HuH-7.5 (cell line): Measurements from ENCODE around the gene NPHP3.
"Not testable (repeated sequence)": the region's sequence is repeated elsewhere in the genome, so short reads cannot be mapped to it uniquely, and the experiment has no call there.

Experiments
- DNase-seq: peaks from one replicate; pipeline ENCODE4 v3.0.0; 2011; ENCODE audit warnings: low spot score

Gene NPHP3

GRCh38 chr3:132722165-132723023, at the start of gene NPHP3:
NPHP3 (minus strand) TSS chr3:132722409; CDS start chr3:132722355, 54 bp downstream.
- peak; percentile 88 for DNase-seq

- no peak for DNase-seq
Observed at GRCh38 chr3:132758740-132759139, 36.5 kb upstream of the NPHP3 start.

- no peak for DNase-seq
Observed at GRCh38 chr3:132756108-132756650, 34.0 kb upstream of the NPHP3 start.

- no peak for DNase-seq
Observed at GRCh38 chr3:132753946-132754345, 31.7 kb upstream of the NPHP3 start.

GRCh38 chr3:132749786-132750185, 27.6 kb upstream of the NPHP3 start:
- DNase-seq = no peak

GRCh38 chr3:132746720-132747119, 24.5 kb upstream of the NPHP3 start:
- not testable (repeated sequence) for DNase-seq

- DNase-seq = no peak
Observed at GRCh38 chr3:132738314-132738713, 16.1 kb upstream of the NPHP3 start.

GRCh38 chr3:132735589-132735988, 13.4 kb upstream of the NPHP3 start:
- no peak for DNase-seq

GRCh38 chr3:132730891-132731580, 8.8 kb upstream of the NPHP3 start:
- DNase-seq = no peak

- DNase-seq = peak; percentile 19
Observed at GRCh38 chr3:132726341-132726823, 4.2 kb upstream of the NPHP3 start.

- DNase-seq = no peak
Observed at GRCh38 chr3:132723024-132723950, 1.1 kb upstream of the NPHP3 start.

GRCh38 chr3:132721479-132722164, 587 bp downstream of the NPHP3 start:
- DNase-seq = peak; percentile 51

- DNase-seq = no peak
Observed at GRCh38 chr3:132720228-132720627, 2.0 kb downstream of the NPHP3 start.

- no peak for DNase-seq
Observed at GRCh38 chr3:132716372-132716771, 5.8 kb downstream of the NPHP3 start.

GRCh38 chr3:132713977-132714727, 8.1 kb downstream of the NPHP3 start:
- no peak for DNase-seq

- DNase-seq = no peak
Observed at GRCh38 chr3:132710311-132710710, 11.9 kb downstream of the NPHP3 start.

GRCh38 chr3:132709761-132710160, 12.4 kb downstream of the NPHP3 start:
- no peak for DNase-seq

- DNase-seq = no peak
Observed at GRCh38 chr3:132703733-132704132, 18.5 kb downstream of the NPHP3 start.

- DNase-seq = no peak
Observed at GRCh38 chr3:132695422-132695821, 26.8 kb downstream of the NPHP3 start.

- no peak for DNase-seq
Observed at GRCh38 chr3:132694991-132695390, 27.2 kb downstream of the NPHP3 start.
